Esophagus mucosa (tissue), 1 donor: Measurements from ENCODE around the gene NR2F2. TPM values are rescaled to one million over a fixed set of nuclear protein-coding genes. Genes with fewer than 3 reads are reported as not detected.

Experiments used
- ATAC-seq: fragments of 200-7000 bp; cut with Tn5 transposase; one replicate; pipeline ENCODE4 v1.9.1; 2020
- total RNA-seq: library from RNA; stranded (reverse); gene quantifications from one replicate; pipeline ENCODE4 v1.2.4, GENCODE V29; 2023
- donor health status: DM: yes; HTN: yes; CAD: no.

The NR2F2 gene
- total RNA-seq, 1 donor from 2014 or later = 6.9 TPM

DNA sequence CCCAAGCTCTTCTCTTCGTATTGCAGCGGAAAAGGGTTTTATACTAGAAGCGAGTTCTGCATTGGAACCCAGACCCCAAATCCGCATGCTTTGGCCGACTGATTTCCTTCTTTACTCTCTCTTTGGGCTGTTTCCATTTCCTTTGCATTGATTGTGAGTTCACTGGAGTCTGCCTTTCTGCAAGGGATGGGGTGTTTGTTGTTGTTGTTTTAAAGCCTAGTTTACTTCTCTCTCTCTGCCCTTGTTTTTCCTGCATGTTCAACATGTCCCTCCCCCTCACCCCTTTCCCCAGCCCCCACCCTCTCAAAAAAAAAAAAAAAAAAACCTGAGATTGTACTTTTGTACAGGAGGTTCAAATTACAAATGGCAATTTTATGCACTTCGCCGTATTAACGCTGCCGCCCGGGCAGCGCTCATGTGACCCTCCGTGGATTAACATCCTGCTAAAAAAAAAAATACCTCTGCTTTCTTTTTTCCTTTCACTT is 2.2 kb downstream of the NR2F2 start:
- ATAC-seq = no peak

DNA sequence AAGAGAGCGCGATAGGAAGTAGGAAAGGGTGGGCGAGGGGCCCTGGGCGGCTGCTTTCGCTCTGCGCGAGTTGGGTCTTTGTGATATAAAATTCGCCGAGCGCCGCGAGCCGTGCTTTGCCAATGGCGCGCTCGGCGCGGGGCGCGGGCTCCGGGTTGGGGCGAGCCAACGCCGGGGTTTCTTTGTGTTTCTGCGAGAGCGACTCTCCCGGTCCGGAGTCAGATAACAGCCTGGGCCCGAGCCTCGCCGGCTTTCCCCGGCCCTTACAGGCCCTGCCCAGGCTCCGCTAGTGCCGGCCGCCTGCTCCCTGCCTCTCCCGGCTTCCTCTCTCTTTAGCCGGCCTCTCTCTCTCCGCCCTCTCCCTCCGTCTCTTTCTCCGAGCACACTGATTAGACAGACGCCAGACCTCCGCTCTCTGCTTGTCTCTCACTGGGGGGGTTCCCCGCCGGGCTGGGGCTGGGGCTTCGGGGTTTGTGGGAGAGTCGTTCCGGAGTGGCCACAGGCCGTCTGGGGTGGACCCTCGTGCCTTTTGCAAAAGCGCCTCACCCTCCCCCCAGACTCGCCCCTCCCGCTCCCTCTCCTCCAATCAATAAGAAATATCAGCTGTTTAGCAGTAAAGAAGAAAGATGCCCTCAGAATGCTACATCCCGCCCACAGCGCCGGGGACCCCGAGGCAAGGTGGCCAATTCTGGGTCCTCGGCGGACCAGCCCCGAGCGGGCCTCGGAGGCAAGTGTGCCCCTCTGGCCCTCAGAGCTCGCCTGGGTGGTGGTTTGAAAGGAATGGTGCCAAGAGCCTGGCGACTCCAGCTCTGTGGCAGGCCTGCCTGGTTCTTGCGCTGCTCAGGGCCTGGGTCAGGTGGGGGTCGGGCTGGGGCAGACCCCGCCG is 2.9 kb downstream of the NR2F2 start:
- ATAC-seq = peak; percentile 46

DNA sequence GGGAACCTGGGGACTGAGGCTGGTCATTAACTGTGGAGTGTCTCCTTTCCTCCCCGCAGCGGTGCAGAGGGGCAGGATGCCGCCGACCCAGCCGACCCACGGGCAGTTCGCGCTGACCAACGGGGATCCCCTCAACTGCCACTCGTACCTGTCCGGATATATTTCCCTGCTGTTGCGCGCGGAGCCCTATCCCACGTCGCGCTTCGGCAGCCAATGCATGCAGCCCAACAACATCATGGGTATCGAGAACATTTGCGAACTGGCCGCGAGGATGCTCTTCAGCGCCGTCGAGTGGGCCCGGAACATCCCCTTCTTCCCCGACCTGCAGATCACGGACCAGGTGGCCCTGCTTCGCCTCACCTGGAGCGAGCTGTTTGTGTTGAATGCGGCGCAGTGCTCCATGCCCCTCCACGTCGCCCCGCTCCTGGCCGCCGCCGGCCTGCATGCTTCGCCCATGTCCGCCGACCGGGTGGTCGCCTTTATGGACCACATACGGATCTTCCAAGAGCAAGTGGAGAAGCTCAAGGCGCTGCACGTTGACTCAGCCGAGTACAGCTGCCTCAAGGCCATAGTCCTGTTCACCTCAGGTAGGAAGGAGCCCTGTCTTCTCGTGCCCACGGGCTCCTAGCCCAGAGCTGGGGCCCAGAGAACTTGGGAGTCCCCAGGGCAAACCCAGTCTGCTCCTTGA is 3.7 kb downstream of the NR2F2 start:
- ATAC-seq = no peak

DNA sequence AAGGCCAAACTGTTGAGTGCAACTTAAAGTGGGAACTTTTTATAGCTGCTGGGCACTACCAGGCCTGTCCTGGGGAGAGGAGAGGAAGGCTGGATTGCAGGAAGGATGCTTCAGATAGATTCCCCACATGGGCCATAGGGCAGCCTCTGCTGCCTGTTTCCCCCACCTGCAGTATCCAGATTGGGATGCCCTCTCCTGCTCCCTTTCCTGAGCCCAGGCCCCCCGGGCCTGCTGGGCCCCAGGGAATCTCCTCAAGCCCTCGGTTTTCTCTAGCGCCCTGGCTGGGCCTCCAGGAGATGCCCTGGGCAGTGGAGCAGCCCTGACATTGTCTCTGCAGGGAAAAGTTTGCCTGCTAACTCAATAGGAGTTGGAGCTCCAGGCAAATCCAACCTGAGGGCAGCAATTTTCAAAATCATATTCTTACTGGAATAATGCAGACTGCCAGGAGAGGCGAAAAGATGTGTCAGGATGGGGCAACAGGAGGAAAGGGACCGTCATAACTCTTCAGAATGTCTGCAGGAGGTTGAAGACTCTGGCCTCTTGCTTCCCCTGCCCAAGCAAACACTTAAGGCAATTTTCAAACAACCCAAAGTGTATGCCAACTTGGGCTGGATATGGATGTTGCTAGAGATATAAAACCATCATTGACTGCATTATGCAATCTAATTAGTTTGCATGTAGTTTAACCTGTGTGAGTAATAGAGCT is 4.4 kb downstream of the NR2F2 start:
- ATAC-seq = no peak

DNA sequence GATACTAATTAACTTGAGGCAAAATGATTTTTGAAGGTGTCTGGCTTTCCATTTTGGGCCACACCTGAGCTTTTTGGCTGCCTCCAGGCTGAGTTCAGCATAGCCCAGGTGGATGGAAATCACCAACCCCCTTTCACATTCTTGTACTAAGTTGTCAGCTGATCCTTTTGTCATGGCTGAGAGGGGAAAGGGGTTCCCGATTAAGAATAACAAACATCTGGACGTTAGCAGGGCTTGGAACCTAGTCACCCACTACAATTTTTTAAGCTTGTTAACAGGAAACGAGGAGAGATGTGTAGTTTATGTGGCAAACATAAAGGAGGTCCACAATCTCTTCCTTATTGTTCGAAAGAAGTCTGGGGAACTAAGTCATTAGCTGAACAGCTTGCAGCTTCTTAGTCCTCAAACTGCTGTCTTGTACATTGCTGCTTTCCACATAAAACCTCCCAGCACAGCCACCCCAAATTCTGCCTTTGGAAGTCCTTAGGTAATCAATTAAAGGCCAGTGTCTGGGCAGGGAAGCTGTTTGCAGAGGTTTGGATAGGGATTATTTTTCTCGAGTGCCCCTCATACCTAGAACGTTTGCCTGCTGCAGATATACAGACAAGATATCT is 5.0 kb downstream of the NR2F2 start:
- ATAC-seq = no peak

DNA sequence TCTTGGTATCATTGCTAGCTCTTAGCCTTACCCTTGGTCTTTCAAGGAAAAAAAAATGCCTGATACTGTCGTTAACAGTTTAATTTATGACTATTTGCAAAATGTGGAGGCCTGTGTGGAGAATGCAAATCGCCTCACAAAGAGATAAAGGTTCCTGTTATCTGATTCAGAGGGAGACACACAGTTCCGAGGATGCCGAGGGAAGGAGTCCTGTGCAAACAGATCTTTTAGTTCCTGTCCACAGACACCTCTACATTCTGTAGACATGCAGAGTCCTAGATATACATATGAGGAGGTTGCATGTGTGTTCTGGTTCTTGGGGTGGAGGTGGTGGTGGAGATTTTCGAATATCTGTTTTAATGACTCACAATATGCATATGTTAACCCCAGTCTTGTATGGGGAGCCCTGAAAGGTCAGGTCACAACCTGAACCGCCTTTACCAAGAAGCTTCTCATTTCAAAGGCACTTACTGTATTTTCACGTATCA is 5.7 kb downstream of the NR2F2 start:
- ATAC-seq = no peak

DNA sequence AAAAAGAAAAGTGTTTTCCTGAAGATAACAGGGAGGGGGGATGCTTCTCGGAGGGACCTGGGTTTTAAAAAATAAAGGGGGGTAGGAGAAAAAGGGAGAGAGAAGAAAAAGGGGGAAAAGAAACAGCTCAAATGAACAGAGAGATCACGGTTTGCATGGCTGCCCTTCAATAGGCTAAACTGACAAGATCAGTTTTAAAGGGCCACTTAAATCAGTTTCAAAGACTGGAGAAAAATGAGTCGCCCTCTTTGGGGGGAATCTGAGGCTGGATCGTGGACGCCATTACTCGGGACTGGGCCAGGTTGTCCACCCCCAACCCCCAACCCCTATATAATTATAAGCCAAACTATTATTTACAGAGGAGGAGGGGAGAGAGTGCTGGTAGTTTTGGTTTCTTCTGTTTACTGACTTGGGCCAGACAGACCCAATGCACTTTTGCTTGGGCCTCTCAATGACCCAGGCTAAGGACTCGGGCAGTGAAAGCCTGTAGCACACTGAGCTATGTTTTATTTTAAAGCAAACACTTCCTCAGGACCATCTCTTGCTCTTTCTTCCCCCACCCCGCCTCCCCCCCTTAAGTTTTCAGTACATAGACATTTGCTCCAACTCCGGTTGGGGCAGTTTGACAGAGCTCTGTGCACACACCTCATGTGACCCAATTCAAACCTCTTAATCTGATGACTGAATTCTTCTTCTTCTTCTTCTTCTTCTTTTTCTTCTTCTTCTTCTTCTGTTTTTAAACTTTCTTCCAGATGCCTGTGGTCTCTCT is 6.3 kb downstream of the NR2F2 start:
- ATAC-seq = no peak

DNA sequence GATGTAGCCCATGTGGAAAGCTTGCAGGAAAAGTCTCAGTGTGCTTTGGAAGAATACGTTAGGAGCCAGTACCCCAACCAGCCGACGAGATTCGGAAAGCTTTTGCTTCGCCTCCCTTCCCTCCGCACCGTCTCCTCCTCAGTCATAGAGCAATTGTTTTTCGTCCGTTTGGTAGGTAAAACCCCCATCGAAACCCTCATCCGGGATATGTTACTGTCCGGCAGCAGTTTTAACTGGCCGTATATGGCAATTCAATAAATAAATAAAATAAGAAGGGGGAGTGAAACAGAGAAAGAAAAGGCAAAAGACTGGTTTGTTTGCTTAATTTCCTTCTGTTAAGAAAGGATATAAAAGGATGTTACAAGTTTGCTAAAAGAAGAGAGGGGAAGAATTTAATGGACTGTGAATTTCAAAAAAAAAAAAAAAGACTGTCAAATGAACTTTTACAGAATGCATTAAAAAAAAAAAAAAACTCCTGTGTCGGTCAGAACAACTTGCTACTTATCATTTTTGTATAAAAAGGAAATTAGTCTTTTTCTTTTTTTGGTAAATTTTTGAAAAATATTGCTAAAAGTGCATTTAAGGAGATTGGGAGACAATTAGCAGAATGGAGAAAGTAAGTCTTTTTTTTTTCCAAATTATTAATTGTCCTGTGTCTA is 7.0 kb downstream of the NR2F2 start:
- no peak for ATAC-seq

DNA sequence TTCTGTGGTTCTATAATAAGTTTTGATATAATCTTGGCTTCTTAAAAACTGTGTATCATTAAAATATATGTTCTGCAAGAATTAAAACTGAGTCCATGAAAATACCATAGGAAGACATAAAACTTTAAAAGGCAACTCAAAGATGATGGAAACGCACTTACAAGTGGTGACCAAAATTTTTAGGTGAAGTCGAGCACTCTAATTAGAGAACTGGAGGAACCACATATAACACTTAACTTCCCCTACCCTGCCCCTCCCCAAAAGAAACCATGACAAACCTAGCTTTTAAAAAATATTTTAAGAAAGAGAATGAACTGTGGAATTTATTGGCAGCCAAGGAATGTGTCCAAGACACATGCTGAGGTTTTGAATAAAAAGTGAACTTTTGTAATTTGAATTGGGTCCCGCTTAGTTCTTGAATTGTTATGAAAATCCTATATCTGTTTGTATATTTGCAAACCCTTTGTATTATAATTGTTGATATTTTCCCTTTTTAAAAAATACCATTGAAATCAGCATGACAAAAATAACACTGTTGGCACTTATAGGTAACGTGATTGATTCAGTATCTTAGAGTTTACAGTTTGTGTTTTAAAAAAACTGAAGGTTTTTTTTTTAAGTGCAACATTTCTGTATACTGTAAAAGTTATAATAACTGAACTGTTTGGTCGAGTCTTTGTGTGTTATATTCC is 7.7 kb downstream of the NR2F2 start:
- ATAC-seq = no peak

DNA sequence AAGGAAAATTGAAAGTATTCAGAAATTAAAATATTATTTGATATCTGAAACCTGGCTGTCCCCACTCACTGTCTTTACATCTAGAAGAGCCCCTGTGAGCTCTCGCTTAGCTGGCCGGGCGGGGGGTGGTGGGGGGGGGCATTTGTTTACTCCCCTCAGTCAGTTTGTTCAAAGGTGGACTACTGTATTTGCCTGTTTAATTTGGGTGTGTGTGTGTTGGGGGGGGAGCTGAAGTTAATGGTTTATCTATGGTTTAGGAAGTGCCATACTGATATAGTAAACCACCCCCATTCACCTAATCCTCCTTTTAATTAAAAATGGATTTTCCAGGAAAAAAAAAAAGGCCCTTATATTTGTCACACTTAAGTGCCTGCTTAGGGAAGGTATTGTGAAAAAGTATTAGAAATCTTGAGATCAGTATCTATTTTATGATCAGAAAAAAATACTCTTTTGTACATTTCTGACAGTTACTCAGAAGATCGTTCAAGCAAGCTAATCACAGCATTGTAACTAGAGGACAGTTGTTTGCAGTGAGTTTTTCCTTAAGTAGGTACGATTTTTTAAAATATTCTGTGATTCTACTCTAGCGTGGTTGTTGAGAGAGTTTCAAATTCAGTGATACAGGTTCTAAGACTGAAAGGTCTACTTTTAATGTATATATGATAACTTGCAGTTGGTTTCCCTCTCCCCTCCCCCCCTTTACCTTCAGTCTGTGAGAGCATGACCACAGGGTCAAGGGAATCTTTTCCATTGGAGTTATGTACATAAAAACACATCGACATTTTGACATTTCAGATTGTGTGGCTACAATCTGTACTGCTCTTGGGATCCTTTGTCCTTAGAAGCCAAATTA is 8.5 kb downstream of the NR2F2 start:
- ATAC-seq = no peak

DNA sequence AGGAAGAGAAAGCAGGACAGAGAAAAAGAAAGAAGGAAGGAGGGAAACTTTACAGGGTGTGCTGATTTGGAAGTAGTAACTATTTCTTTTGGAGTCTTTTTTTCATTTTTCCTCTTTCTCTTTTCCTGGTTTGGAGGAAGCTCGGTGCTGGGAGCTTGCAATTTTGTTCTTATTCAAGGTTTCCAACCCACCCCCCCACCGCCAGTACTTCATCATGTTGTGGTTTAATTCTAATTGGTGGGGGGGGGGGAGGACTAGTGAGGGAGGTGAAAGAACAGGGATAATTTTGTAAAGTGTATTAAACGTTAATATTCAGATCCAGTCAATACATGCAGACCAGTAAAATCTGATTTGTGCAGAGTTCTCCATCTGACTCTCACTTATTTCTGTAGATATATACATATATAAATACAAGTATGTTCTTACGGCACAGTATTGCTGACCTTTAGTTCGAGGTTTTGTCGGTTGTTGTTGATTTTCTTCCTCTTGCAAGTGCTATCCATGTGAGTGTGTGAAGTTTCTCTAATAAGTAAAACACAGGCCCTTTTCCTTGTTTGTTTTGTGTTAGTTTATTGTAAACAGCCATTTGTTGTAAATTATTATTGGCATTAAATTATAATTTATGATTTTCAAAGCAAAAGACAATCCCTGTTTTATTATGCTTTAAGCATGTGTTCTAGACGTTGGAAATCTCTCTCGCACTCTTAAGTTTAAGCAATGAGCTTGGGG is 9.3 kb downstream of the NR2F2 start:
- ATAC-seq = no peak

DNA sequence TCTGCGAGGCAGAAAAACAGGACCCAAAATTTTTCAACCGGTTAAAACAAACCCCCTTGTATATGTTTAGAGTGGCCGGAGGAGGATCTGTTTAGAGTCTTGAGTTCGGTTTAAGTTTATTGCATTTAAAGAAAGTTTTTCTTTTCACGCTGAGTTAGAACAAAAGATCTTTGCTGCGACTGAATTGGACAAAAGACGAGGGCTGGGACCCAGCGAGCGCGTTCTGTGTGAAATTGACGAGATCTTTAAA is 9.8 kb downstream of the NR2F2 start:
- ATAC-seq = no peak

DNA sequence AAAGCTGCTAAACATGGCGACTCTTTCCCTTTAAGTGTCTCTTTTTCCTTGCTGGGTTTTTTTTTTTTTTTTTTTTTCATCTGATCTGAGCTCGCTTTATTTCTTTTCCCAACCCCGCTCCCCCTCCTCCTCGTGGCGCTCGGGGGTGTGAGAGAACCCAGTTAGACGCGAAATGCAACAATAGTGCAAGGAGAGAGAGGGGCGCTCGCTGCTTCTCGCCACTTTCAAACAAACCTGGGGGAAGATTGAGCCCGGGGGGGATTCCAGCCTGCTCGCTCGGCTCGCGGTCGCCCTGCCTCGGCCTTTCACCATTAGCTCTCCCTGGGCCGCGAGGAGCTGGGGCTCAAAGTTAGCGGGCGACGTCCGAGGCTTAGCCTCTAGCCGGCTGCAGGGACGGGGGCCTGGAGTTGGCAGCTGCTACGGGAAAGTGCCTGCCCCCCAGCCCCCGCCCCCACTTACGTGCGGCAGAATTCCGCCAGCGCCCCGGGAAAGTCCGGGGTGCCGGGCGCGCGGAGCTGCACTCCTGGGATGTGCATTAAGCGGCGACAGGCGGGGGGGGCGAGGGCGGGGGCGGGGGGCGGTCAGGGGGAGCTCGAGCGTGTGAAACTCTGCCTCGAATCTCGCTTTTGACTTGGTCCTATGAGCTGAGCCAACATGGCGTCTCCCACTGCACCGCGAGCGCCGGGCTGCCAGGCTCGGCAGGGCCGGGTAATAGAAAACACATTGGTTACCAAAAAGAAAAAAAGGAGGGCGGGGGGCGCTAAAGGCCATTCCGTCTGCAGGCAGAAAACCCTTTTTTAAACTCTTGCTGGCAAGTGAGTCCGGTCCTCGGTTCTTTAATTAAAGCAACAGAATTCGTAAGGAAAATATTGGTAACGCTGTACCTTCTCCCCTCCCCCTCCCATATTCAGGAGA is 10.4 kb downstream of the NR2F2 start:
- peak; percentile 27 for ATAC-seq

DNA sequence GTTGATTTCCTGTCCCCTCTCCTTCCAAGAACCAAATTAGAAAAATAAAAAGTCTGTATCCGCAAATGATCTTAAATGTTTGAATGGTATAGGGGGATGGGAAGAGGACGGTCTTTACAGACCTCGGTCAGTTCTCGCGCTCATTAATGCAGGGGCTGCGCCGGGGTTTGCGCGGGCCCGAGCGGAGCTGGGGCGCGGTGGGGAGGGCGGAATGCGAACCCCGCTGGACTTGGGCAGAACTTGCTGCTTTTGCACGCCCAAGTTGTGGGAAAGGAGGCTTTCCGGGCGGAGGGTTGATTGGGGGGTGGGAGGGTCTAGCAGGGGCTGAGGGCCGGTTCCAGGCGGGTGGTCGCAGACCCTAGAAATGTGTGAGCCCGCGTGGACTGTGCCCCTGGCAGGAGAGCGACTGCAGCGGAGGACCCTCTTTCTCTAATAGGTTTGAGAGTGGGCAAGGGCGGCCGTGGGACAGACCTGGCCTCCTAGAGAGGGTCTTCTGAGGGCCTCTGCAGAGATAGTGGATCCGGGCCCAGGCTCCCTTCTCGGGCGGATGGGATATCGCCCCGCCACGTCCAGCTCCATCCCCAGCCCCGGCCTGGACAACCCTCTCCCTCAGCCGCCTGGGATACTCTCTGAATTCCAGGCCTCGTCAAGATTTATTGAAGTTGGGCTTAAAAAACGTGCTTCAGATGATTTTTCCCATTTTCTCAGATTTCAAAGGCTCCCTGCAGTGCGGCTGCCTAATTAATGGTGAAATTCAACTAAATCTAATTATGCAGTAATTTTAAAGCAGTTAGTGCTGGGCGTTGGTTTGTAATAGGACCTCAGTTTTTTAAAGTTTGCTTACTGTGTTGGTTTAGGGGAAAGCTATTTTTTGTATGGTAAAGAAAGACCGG is 11.3 kb downstream of the NR2F2 start:
- ATAC-seq = peak; percentile 11

DNA sequence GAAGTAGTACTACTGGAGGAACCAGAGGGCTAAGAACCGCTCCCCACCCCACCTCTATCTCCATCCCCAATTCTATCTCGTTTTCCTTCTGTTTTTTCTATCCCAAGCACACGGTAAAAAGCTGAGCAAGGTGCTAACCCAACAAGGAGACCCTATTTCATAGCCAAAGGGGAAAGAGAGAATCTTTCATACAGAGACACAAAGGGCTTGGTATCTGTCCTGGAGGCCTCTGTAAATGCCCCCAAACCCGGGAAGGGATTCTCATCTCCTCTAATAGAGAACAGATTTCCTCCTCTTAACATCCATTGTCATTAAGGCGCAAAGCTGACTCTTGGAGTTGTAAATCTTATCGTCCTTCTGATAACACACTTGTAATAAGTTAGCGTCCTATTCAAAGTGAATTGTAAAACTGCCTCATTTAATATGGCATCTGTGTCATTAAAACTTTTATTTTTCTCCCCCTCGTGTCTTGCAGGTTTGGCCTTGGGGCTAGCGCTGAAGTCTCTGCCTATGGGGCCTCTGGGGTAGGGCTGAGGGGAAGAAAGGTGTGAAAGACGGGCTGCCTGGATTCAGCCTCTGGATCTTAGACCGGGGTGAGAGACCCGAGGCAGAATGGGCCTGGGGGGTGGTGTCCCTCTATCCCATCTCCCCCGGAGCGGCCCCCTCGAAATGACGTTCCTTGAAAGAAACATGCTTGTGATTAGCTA is 12.1 kb downstream of the NR2F2 start:
- no peak for ATAC-seq
